ENCODE results near the gene ZMYND8.
A peak's percentile ranks its signal among the peaks of the same experiment; 100 is the strongest.

ZMYND8 gene

DNA sequence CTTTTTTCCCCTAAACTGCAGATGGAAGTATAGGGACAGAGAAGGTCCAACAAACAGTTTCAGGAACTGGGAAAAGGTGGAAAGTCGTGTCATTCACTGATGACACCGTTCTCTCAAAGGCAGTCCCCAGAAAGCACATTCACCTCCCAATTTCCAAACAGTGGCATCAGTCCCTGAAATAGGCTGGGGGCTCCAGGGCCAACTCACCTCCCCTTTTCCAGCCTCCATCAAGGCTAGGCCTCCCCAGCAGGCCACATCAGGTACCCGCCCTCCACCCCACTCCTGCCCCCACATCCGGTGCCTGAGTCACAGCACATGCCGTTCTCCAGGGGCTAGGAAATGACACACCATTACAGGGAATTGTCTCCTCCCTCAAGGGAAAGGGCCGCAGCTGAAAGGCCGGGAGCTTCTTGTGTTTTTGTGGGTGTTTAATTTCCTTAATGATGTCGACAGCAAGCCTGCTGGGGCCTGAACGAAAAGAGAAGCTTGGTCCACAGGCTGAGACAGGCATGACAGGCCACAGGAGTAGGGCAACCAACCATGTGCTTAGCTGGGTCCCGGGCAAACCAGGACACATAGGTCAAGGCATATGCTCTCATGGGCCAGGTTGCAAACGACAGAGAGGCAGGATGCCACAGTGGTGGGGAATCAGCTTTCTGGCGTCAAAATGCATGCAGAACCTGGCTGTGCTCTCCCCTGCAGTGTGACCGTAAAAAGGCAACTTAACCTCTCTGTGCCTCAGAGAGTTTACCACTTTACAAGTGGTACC lies 39.2 kb downstream of the ZMYND8 start:
- no peak for TF ChIP-seq TAF1 (IDR thresholded peaks at IDR 0.05; ENCODE audit: borderline replicate concordance, insufficient read depth, low read length)
- TF ChIP-seq POLR2AphosphoS5 (IDR thresholded peaks at IDR 0.05; ENCODE audit: low read depth, low read length), result no peak
- TF ChIP-seq, protein P1, sequence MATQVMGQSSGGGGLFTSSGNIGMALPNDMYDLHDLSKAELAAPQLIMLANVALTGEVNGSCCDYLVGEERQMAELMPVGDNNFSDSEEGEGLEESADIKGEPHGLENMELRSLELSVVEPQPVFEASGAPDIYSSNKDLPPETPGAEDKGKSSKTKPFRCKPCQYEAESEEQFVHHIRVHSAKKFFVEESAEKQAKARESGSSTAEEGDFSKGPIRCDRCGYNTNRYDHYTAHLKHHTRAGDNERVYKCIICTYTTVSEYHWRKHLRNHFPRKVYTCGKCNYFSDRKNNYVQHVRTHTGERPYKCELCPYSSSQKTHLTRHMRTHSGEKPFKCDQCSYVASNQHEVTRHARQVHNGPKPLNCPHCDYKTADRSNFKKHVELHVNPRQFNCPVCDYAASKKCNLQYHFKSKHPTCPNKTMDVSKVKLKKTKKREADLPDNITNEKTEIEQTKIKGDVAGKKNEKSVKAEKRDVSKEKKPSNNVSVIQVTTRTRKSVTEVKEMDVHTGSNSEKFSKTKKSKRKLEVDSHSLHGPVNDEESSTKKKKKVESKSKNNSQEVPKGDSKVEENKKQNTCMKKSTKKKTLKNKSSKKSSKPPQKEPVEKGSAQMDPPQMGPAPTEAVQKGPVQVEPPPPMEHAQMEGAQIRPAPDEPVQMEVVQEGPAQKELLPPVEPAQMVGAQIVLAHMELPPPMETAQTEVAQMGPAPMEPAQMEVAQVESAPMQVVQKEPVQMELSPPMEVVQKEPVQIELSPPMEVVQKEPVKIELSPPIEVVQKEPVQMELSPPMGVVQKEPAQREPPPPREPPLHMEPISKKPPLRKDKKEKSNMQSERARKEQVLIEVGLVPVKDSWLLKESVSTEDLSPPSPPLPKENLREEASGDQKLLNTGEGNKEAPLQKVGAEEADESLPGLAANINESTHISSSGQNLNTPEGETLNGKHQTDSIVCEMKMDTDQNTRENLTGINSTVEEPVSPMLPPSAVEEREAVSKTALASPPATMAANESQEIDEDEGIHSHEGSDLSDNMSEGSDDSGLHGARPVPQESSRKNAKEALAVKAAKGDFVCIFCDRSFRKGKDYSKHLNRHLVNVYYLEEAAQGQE (IDR thresholded peaks at IDR 0.05; ENCODE audit: insufficient read depth in 1 of 2, low read depth in 2 of 2, low read length in 2 of 2), result peak in 1 of 2 experiments; percentile 33; a peak in 1 of 4 replicates
- TF ChIP-seq SIN3A (IDR thresholded peaks at IDR 0.05; ENCODE audit: borderline replicate concordance, insufficient read depth, low read length), result peak; percentile 50; the same call in 1 of the 2 replicates
- peak; percentile 81 for TF ChIP-seq FOXP2 (optimal IDR thresholded peaks at IDR 0.05; ENCODE audit: borderline replicate concordance, extremely low read depth, extremely low read length, insufficient read depth)

- no peak for TF ChIP-seq SIN3A (IDR thresholded peaks at IDR 0.05; ENCODE audit: borderline replicate concordance, insufficient read depth, low read length)
- TF ChIP-seq TAF1 (IDR thresholded peaks at IDR 0.05; ENCODE audit: borderline replicate concordance, insufficient read depth, low read length), result no peak
- TF ChIP-seq FOXP2 (optimal IDR thresholded peaks at IDR 0.05; ENCODE audit: borderline replicate concordance, extremely low read depth, extremely low read length, insufficient read depth), result no peak
- TF ChIP-seq POLR2AphosphoS5 (IDR thresholded peaks at IDR 0.05; ENCODE audit: low read depth, low read length), result no peak
- TF ChIP-seq, protein P1 (IDR thresholded peaks at IDR 0.05; ENCODE audit: insufficient read depth in 1 of 2, low read depth in 2 of 2, low read length in 2 of 2), result no peak
Observed at GRCh38 chr20:47316776-47317126, 39.7 kb downstream of the ZMYND8 start.

- no peak for TF ChIP-seq TAF1 (IDR thresholded peaks at IDR 0.05; ENCODE audit: borderline replicate concordance, insufficient read depth, low read length)
- TF ChIP-seq POLR2AphosphoS5 (IDR thresholded peaks at IDR 0.05; ENCODE audit: low read depth, low read length), result no peak
- TF ChIP-seq SIN3A (IDR thresholded peaks at IDR 0.05; ENCODE audit: borderline replicate concordance, insufficient read depth, low read length), result no peak
- TF ChIP-seq, protein P1 (IDR thresholded peaks at IDR 0.05; ENCODE audit: insufficient read depth in 1 of 2, low read depth in 2 of 2, low read length in 2 of 2), result no peak
Observed at GRCh38 chr20:47315339-47316056, 41.0 kb downstream of the ZMYND8 start.

- TF ChIP-seq, protein P1 (IDR thresholded peaks at IDR 0.05; ENCODE audit: insufficient read depth in 1 of 2, low read depth in 2 of 2, low read length in 2 of 2), result no peak
- TF ChIP-seq FOXP2 (optimal IDR thresholded peaks at IDR 0.05; ENCODE audit: borderline replicate concordance, extremely low read depth, extremely low read length, insufficient read depth) (no peak), POLR2AphosphoS5 (IDR thresholded peaks at IDR 0.05; ENCODE audit: low read depth, low read length) (no peak), SIN3A (IDR thresholded peaks at IDR 0.05; ENCODE audit: borderline replicate concordance, insufficient read depth, low read length) (no peak), TAF1 (IDR thresholded peaks at IDR 0.05; ENCODE audit: borderline replicate concordance, insufficient read depth, low read length) (no peak)
Observed at GRCh38 chr20:47314647-47315338, 41.7 kb downstream of the ZMYND8 start.

Measured in PFSK-1 (cell line).